ENCODE data around the gene NMT2.

NMT2 gene

DNA sequence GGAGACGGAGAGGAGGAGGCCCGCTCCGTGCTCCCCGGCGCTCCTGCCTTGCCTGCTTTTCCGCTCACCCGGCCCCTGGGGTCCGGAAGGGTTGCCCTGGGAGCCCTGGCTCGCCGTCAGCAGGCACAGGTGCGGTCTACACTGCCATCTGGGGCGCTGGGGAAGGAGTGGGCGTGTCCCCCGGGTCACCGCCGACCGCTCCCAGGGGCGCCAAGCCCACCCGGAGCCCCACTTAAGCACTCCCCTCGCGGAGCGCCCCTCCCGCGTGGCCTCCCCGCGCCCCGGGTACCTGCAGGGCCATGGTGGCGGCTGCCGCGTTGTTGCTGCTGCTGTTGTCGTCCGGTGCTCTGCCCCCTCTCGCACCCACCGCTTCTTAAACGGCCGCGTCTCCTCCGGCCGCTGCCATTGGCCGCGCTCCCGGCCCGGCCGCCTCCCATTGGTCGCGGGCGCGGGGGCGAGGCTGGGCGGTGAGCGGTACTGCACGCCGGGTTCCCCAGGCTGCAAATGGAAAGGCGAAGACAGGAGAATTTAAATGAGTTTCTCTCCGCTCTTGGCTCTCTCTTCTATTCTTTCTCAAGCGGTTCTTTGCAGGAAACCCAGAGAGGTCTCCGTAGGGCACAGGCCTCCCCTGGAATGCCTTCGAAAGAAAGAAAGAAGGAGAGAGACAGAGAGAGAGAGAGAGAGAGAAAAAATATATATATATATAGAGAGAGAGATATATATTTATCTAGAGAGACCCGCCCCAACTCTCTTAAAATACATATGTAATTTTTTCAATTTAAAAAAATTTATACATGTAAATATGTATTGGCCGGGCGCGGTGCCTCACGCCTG is 79.8 kb downstream of the NMT2 start, which contains the start of gene ACBD7:
Gene ACBD7 (minus strand): TSS at position 349 of the 834 bp plus-strand sequence. CDS start 48 bp downstream, at position 301.
- peak; percentile 85 for DNase-seq

DNA sequence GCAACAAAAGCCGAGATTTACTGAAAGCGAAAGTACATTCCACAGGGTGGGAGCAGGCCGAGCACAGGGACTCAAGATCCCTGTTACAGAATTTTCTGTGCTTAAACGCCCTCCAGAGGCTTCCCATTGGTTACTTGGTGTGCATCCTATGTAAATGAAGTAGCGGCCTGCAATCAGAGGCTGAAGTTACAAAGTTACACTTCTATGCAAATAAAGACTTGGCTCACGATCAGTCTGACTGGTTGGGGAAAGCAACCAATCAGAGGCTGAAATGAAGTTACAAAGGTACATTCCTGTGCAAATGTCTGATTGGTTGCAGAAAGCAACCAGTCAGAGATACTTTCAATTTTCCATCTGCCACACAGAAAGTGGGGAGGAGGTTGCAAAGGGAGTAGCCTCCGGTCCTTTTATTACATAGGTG is 84.0 kb downstream of the NMT2 start:
- H3K36me3 ChIP-seq (replicated peaks; ENCODE audit: insufficient read depth, low read length), result no peaks in the 10 kb centered on the region
- H2AFZ ChIP-seq (ENCODE audit: low read length), result peak overlapping the region; percentile 49
- H3K9me3 ChIP-seq (replicated peaks; ENCODE audit: insufficient read depth, low read length), result no peaks in the 10 kb centered on the region
- no peak overlapping the region for H3K27ac ChIP-seq (ENCODE audit: low read length)
- TF ChIP-seq EZH2phosphoT487 (IDR thresholded peaks at IDR 0.05; ENCODE audit: low read length), result no peak
- TF ChIP-seq, protein P1, sequence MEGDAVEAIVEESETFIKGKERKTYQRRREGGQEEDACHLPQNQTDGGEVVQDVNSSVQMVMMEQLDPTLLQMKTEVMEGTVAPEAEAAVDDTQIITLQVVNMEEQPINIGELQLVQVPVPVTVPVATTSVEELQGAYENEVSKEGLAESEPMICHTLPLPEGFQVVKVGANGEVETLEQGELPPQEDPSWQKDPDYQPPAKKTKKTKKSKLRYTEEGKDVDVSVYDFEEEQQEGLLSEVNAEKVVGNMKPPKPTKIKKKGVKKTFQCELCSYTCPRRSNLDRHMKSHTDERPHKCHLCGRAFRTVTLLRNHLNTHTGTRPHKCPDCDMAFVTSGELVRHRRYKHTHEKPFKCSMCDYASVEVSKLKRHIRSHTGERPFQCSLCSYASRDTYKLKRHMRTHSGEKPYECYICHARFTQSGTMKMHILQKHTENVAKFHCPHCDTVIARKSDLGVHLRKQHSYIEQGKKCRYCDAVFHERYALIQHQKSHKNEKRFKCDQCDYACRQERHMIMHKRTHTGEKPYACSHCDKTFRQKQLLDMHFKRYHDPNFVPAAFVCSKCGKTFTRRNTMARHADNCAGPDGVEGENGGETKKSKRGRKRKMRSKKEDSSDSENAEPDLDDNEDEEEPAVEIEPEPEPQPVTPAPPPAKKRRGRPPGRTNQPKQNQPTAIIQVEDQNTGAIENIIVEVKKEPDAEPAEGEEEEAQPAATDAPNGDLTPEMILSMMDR (IDR thresholded peaks at IDR 0.05; ENCODE audit: low read length), result no peak
- no peak for TF ChIP-seq EZH2 (optimal IDR thresholded peaks at IDR 0.05; ENCODE audit: low read depth, low read length)
- H3K4me2 ChIP-seq (ENCODE audit: low read depth, low read length), result peak overlapping the region; percentile 57
- DNase-seq, result peak; percentile 81
- H3F3A ChIP-seq (ENCODE audit: insufficient read depth, low read length), result no peaks in the 10 kb centered on the region
- H3K9me2 ChIP-seq (replicated peaks; ENCODE audit: insufficient read depth, low read length), result no peaks in the 10 kb centered on the region
- H3K79me2 ChIP-seq (ENCODE audit: low read length), result no peaks in the 10 kb centered on the region
- H4K20me1 ChIP-seq (ENCODE audit: insufficient read depth, low read length), result no peaks in the 10 kb centered on the region
- no peaks in the 10 kb centered on the region for H3K27me3 ChIP-seq (replicated peaks; ENCODE audit: insufficient read depth, low read length)
- no peaks in the 10 kb centered on the region for H3K4me1 ChIP-seq (ENCODE audit: low read length)
- H3K9ac ChIP-seq (ENCODE audit: low read length), result no peak overlapping the region
- peak overlapping the region; percentile 42 for H3K4me3 ChIP-seq (ENCODE audit: low read length)

More for the DNA sequence above, 79.8 kb downstream of the NMT2 start, which contains the start of gene ACBD7:
- Histone ChIP-seq H3F3A (ENCODE audit: insufficient read depth, low read length) (no peaks in the 10 kb centered on the region), H3K79me2 (ENCODE audit: low read length) (no peaks in the 10 kb centered on the region), H3K36me3 (replicated peaks; ENCODE audit: insufficient read depth, low read length) (no peaks in the 10 kb centered on the region), H3K9me2 (replicated peaks; ENCODE audit: insufficient read depth, low read length) (no peaks in the 10 kb centered on the region), H3K4me2 (ENCODE audit: low read depth, low read length) (peak within 1 kb of the TSS; percentile 79), H3K4me3 (ENCODE audit: low read length) (peak within 1 kb of the TSS; percentile 79), H2AFZ (ENCODE audit: low read length) (peak within 1 kb of the TSS; percentile 87), H3K27me3 (replicated peaks; ENCODE audit: insufficient read depth, low read length) (peaks cover 15% of the 10 kb centered on the region; the same call in 1 of the 2 replicates), H3K9me3 (replicated peaks; ENCODE audit: insufficient read depth, low read length) (no peaks in the 10 kb centered on the region), H4K20me1 (ENCODE audit: insufficient read depth, low read length) (no peaks in the 10 kb centered on the region), H3K9ac (ENCODE audit: low read length) (no peak within 1 kb of the TSS), H3K27ac (ENCODE audit: low read length) (no peak within 1 kb of the TSS), H3K4me1 (ENCODE audit: low read length) (no peaks in the 10 kb centered on the region)
- TF ChIP-seq EZH2phosphoT487 (IDR thresholded peaks at IDR 0.05; ENCODE audit: low read length), result no peak
- TF ChIP-seq, protein P1 (IDR thresholded peaks at IDR 0.05; ENCODE audit: low read length), result peak; percentile 24; the same call in 1 of the 2 replicates

DNA sequence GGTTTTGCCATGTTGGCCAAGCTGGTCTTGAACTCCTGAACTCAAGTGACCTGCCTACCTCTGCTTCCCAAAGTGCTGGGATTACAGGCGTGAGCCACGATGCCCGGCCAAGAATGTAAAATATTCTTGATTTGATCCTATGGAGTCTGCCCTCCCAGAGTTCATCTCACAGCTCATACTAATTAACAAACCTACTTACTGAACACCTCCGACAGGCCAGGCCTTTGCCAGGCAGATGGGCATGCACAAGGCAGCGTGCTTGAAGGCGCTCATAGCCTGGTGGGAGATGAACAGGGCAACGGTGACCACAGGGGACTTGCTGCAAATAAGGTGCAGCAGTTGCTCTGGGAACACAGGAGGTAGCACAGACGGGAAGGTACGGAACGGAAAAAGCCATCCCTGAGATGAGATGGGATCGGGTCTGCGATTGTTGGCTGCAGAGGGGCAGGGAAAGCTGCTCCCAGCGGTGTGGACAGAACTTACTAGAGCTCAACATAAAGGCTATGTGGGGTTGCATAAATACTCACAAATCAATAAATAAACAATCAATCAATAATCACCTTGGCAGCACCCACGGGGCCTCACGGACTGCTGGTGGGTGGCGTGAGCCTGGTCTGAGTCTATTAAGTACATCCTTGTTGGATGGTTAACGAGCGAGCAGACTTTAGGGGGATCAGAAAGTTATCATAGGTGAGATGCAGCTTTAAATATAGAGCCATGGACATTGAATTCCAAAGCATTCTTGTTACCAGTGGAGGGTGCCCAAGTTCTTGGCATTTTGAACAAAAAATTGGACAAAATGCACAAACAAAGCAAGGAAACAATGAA is 84.6 kb downstream of the NMT2 start:
- H4K20me1 ChIP-seq (ENCODE audit: insufficient read depth, low read length), result no peaks in the 10 kb centered on the region
- DNase-seq, result no peak

More for the DNA sequence above, 84.6 kb downstream of the NMT2 start:
- H3K4me3 ChIP-seq (ENCODE audit: low read length), result peak overlapping the region; percentile 42
- no peaks in the 10 kb centered on the region for H3K36me3 ChIP-seq (replicated peaks; ENCODE audit: insufficient read depth, low read length)
- no peaks in the 10 kb centered on the region for H3K27me3 ChIP-seq (replicated peaks; ENCODE audit: insufficient read depth, low read length)
- H3K4me2 ChIP-seq (ENCODE audit: low read depth, low read length), result peak overlapping the region; percentile 57
- H3F3A ChIP-seq (ENCODE audit: insufficient read depth, low read length), result no peaks in the 10 kb centered on the region
- no peak for TF ChIP-seq EZH2phosphoT487 (IDR thresholded peaks at IDR 0.05; ENCODE audit: low read length)
- TF ChIP-seq, protein P1 (IDR thresholded peaks at IDR 0.05; ENCODE audit: low read length), result no peak
- no peak for TF ChIP-seq EZH2 (optimal IDR thresholded peaks at IDR 0.05; ENCODE audit: low read depth, low read length)
- peak overlapping the region; percentile 49; the same call in 1 of the 2 replicates for H2AFZ ChIP-seq (ENCODE audit: low read length)
- H3K9me2 ChIP-seq (replicated peaks; ENCODE audit: insufficient read depth, low read length), result no peaks in the 10 kb centered on the region
- no peaks in the 10 kb centered on the region for H3K4me1 ChIP-seq (ENCODE audit: low read length)
- H3K9ac ChIP-seq (ENCODE audit: low read length), result no peak overlapping the region
- H3K79me2 ChIP-seq (ENCODE audit: low read length), result no peaks in the 10 kb centered on the region
- H3K9me3 ChIP-seq (replicated peaks; ENCODE audit: insufficient read depth, low read length), result no peaks in the 10 kb centered on the region
- H3K27ac ChIP-seq (ENCODE audit: low read length), result no peak overlapping the region

Data from MM.1S (cell line).